ENCODE measurements around the gene TM2D3.

GRCh38 chr15:101599091-101599490 lies 53.1 kb downstream of the TM2D3 start:
- TF ChIP-seq FOXA1 (IDR thresholded peaks at IDR 0.05) = no peak
- TF ChIP-seq ARNT (IDR thresholded peaks at IDR 0.05) = no peak
- TF ChIP-seq, protein P1, sequence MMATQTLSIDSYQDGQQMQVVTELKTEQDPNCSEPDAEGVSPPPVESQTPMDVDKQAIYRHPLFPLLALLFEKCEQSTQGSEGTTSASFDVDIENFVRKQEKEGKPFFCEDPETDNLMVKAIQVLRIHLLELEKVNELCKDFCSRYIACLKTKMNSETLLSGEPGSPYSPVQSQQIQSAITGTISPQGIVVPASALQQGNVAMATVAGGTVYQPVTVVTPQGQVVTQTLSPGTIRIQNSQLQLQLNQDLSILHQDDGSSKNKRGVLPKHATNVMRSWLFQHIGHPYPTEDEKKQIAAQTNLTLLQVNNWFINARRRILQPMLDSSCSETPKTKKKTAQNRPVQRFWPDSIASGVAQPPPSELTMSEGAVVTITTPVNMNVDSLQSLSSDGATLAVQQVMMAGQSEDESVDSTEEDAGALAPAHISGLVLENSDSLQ (IDR thresholded peaks at IDR 0.05) = no peak
- no peak for TF ChIP-seq BHLHE40 (IDR thresholded peaks at IDR 0.05; ENCODE audit: borderline replicate concordance)
- TF ChIP-seq TARDBP (IDR thresholded peaks at IDR 0.05) = no peak
- TF ChIP-seq ELF4 (IDR thresholded peaks at IDR 0.05) = no peak
- no peak for TF ChIP-seq CTBP1 (IDR thresholded peaks at IDR 0.05; ENCODE audit: borderline replicate concordance)
- TF ChIP-seq SP1 (IDR thresholded peaks at IDR 0.05) = no peak
- TF ChIP-seq FOXK2 (IDR thresholded peaks at IDR 0.05) = no peak

Measured in HEK293T (cell line).